GM19468 (cell line): Measurements from ENCODE around the gene PGAM4.
"Not testable (repeated sequence)": the region's sequence is repeated elsewhere in the genome, so short reads cannot be mapped to it uniquely, and the experiment has no call there.

Source experiments
- ATAC-seq: cut with Tn5 transposase; IDR thresholded peaks from one replicate; pipeline ENCODE4 v1.9.1; 2021; ENCODE audit warnings: mild to moderate bottlenecking, moderate library complexity, moderate number of reproducible peaks; ENCODE audit not compliant: unreplicated experiment; ENCODE audit errors: extremely low read depth

The PGAM4 gene

GRCh38 chrX:77969538-77969937, at the start of gene PGAM4:
Gene PGAM4 (minus strand): TSS chrX:77969638. CDS start chrX:77969638, 0 bp downstream.
- no peak for ATAC-seq

GRCh38 chrX:78011846-78012245, 42.4 kb upstream of the PGAM4 start:
- ATAC-seq, result no peak

GRCh38 chrX:77979870-77980269, 10.4 kb upstream of the PGAM4 start:
- no peak for ATAC-seq

- no peak for ATAC-seq
These were observed 8.1 kb upstream of the PGAM4 start for GRCh38 chrX:77977518-77977917.

GRCh38 chrX:77977095-77977494, 7.7 kb upstream of the PGAM4 start:
- no peak for ATAC-seq

- ATAC-seq, result no peak
These were observed 6.3 kb upstream of the PGAM4 start for GRCh38 chrX:77975755-77976154.

- ATAC-seq, result no peak
These were observed 1.8 kb downstream of the PGAM4 start for GRCh38 chrX:77967631-77968030.

- ATAC-seq, result no peak
These were observed 3.1 kb downstream of the PGAM4 start for GRCh38 chrX:77966361-77966760.

- ATAC-seq, result no peak
These were observed 7.2 kb downstream of the PGAM4 start for GRCh38 chrX:77962068-77962902.

- ATAC-seq, result no peak
These were observed 8.4 kb downstream of the PGAM4 start for GRCh38 chrX:77961063-77961462.

GRCh38 chrX:77960567-77960966, 8.9 kb downstream of the PGAM4 start:
- ATAC-seq, result no peak

GRCh38 chrX:77953708-77954107, 15.7 kb downstream of the PGAM4 start:
- no peak for ATAC-seq

- no peak for ATAC-seq
These were observed 16.1 kb downstream of the PGAM4 start for GRCh38 chrX:77953302-77953701.

- no peak for ATAC-seq
These were observed 17.3 kb downstream of the PGAM4 start for GRCh38 chrX:77952173-77952572.

- no peak for ATAC-seq
These were observed 19.6 kb downstream of the PGAM4 start for GRCh38 chrX:77949840-77950239.

GRCh38 chrX:77946571-77946970, 22.9 kb downstream of the PGAM4 start:
- ATAC-seq, result no peak

GRCh38 chrX:77945910-77946545, 23.4 kb downstream of the PGAM4 start:
- no peak for ATAC-seq

GRCh38 chrX:77945031-77945430, 24.4 kb downstream of the PGAM4 start:
- not testable (repeated sequence) for ATAC-seq

- ATAC-seq, result no peak
These were observed 31.3 kb downstream of the PGAM4 start for GRCh38 chrX:77938083-77938680.

GRCh38 chrX:77937291-77937690, 32.1 kb downstream of the PGAM4 start:
- no peak for ATAC-seq

GRCh38 chrX:77936299-77936698, 33.1 kb downstream of the PGAM4 start:
- ATAC-seq, result no peak
